Skeletal muscle satellite cell (primary cell): ENCODE data around the gene CYBA.
"Not testable (repeated sequence)": the region's sequence is repeated elsewhere in the genome, so short reads cannot be mapped to it uniquely, and the experiment has no call there.

ENCODE experiments used
- H3K27me3 ChIP-seq: 2 replicates; pipeline ENCODE4 v1.7.0; 2013; ENCODE audit warnings: low read length; ENCODE audit not compliant: control insufficient read depth, insufficient read depth
- H3K36me3 ChIP-seq: 2 replicates; pipeline ENCODE4 v1.7.0; 2013; ENCODE audit warnings: mild to moderate bottlenecking, control low read depth, low read length; ENCODE audit not compliant: insufficient read depth
- H3K4me1 ChIP-seq: 2 replicates; pipeline ENCODE4 v1.7.0; 2013; ENCODE audit warnings: low read length; ENCODE audit not compliant: control insufficient read depth, insufficient read depth
- H3K4me2 ChIP-seq: 2 replicates; pipeline ENCODE4 v1.7.0; 2013; ENCODE audit warnings: mild to moderate bottlenecking, low read length
- H3K4me3 ChIP-seq: 2 replicates; pipeline ENCODE4 v1.7.0; 2013; ENCODE audit warnings: low read length
- H3K9ac ChIP-seq: 2 replicates; pipeline ENCODE4 v1.7.0; 2013; ENCODE audit warnings: mild to moderate bottlenecking, low read depth, low read length, moderate library complexity
- H3K9me3 ChIP-seq: replicated peaks from 2 replicates; pipeline ENCODE4 v1.7.0; 2013; ENCODE audit warnings: mild to moderate bottlenecking, control low read depth, low read length

The CYBA gene

GRCh38 chr16:88609426-88609825 is 41.4 kb downstream of the CYBA start:
- peaks cover 38% of the 10 kb centered on the region for H3K36me3 ChIP-seq
- H3K4me1 ChIP-seq, H3K27me3 ChIP-seq, H3K9me3 ChIP-seq, H3K4me2 ChIP-seq, H3K4me3 ChIP-seq, H3K9ac ChIP-seq: not testable (repeated sequence)

GRCh38 chr16:88608076-88608475 is 42.8 kb downstream of the CYBA start:
- Histone ChIP-seq H3K4me1 (no peaks in the 10 kb centered on the region), H3K36me3 (peaks cover 42% of the 10 kb centered on the region), H3K4me2 (no peak overlapping the region), H3K9me3 (no peaks in the 10 kb centered on the region), H3K4me3 (no peak overlapping the region), H3K27me3 (no peaks in the 10 kb centered on the region), H3K9ac (no peak overlapping the region)

GRCh38 chr16:88606148-88606757 is 44.6 kb downstream of the CYBA start:
- no peaks in the 10 kb centered on the region for H3K4me1 ChIP-seq
- H3K4me3 ChIP-seq = no peak overlapping the region
- no peak overlapping the region for H3K4me2 ChIP-seq
- no peaks in the 10 kb centered on the region for H3K27me3 ChIP-seq
- H3K9me3 ChIP-seq = no peaks in the 10 kb centered on the region
- H3K36me3 ChIP-seq = peaks cover 43% of the 10 kb centered on the region
- no peak overlapping the region for H3K9ac ChIP-seq

- no peaks in the 10 kb centered on the region for H3K9me3 ChIP-seq
- peaks cover 43% of the 10 kb centered on the region for H3K36me3 ChIP-seq
- H3K4me2 ChIP-seq = no peak overlapping the region
- no peak overlapping the region for H3K9ac ChIP-seq
- H3K4me1 ChIP-seq = no peaks in the 10 kb centered on the region
- no peaks in the 10 kb centered on the region for H3K27me3 ChIP-seq
- H3K4me3 ChIP-seq = no peak overlapping the region
These were observed 45.4 kb downstream of the CYBA start for GRCh38 chr16:88605186-88606147.

- no peak overlapping the region for H3K9ac ChIP-seq
These were observed 48.8 kb downstream of the CYBA start for GRCh38 chr16:88602091-88602490.

GRCh38 chr16:88601313-88602036 is 49.4 kb downstream of the CYBA start:
- H3K9ac ChIP-seq = no peak overlapping the region
- no peak overlapping the region for H3K4me2 ChIP-seq
- peaks cover 56% of the 10 kb centered on the region for H3K36me3 ChIP-seq
- H3K9me3 ChIP-seq = no peaks in the 10 kb centered on the region
- no peak overlapping the region for H3K4me3 ChIP-seq
- H3K27me3 ChIP-seq = no peaks in the 10 kb centered on the region
- H3K4me1 ChIP-seq = no peaks in the 10 kb centered on the region

More at GRCh38 chr16:88602091-88602490, 48.8 kb downstream of the CYBA start:
- H3K36me3 ChIP-seq = peaks cover 57% of the 10 kb centered on the region
- no peaks in the 10 kb centered on the region for H3K4me1 ChIP-seq
- no peaks in the 10 kb centered on the region for H3K27me3 ChIP-seq
- H3K4me3 ChIP-seq = no peak overlapping the region
- H3K9me3 ChIP-seq = no peaks in the 10 kb centered on the region
- H3K4me2 ChIP-seq = no peak overlapping the region

- Histone ChIP-seq H3K4me2 (no peak overlapping the region), H3K9me3 (no peaks in the 10 kb centered on the region), H3K4me1 (no peaks in the 10 kb centered on the region), H3K36me3 (peaks cover 48% of the 10 kb centered on the region), H3K9ac (no peak overlapping the region), H3K4me3 (no peak overlapping the region), H3K27me3 (no peaks in the 10 kb centered on the region)
These were observed 50.3 kb downstream of the CYBA start for GRCh38 chr16:88600539-88600896.

GRCh38 chr16:88599825-88600538 is 50.9 kb downstream of the CYBA start:
- peaks cover 48% of the 10 kb centered on the region for H3K36me3 ChIP-seq
- H3K9me3 ChIP-seq = no peaks in the 10 kb centered on the region
- no peak overlapping the region for H3K4me3 ChIP-seq
- no peak overlapping the region for H3K9ac ChIP-seq
- no peaks in the 10 kb centered on the region for H3K27me3 ChIP-seq
- no peaks in the 10 kb centered on the region for H3K4me1 ChIP-seq
- H3K4me2 ChIP-seq = no peak overlapping the region

- Histone ChIP-seq H3K4me2 (no peak overlapping the region), H3K9ac (no peak overlapping the region), H3K4me1 (no peaks in the 10 kb centered on the region), H3K4me3 (no peak overlapping the region), H3K36me3 (peaks cover 47% of the 10 kb centered on the region), H3K27me3 (no peaks in the 10 kb centered on the region), H3K9me3 (no peaks in the 10 kb centered on the region)
These were observed 51.6 kb downstream of the CYBA start for GRCh38 chr16:88599092-88599733.

GRCh38 chr16:88597856-88598491 is 52.9 kb downstream of the CYBA start:
- no peaks in the 10 kb centered on the region for H3K4me1 ChIP-seq
- no peak overlapping the region for H3K4me3 ChIP-seq
- H3K9ac ChIP-seq = no peak overlapping the region
- peaks cover 55% of the 10 kb centered on the region for H3K36me3 ChIP-seq
- no peaks in the 10 kb centered on the region for H3K27me3 ChIP-seq
- no peak overlapping the region for H3K4me2 ChIP-seq
- no peaks in the 10 kb centered on the region for H3K9me3 ChIP-seq
